K562 (cell line): ENCODE measurements around the gene PTPN9. TPM values are rescaled to one million over a fixed set of nuclear protein-coding genes. Genes with fewer than 3 reads are reported as not detected.

Experiments
- ATAC-seq: fragments of 200-7000 bp; cut with Tn5 transposase; 3 replicates; pipeline ENCODE4 v1.9.1; 2020; ENCODE audit warnings: moderate library complexity
- BruUV-seq: library from RNA; stranded (reverse); fragments of 400-500 nt; replicated peaks from 2 replicates; lab custom pipeline; 2021; lab: Mats Ljungman, UMichigan
- CTCF ChIA-PET: fragments of 300-600 bp; formaldehyde crosslinking; extraction: SDS; loops from one replicate; lab custom pipeline; 2021; ENCODE audit warnings: low intra/inter-chr PET ratio; lab: Yijun Ruan, JAX
- POLR2A ChIA-PET: fragments of 300-600, 350-650 bp; sonication (Branson Sonifier 250); formaldehyde crosslinking; extraction: SDS; loops from one replicate; lab custom pipeline; 2021; ENCODE audit warnings: antibody characterized with exemption, inconsistent platforms; lab: Yijun Ruan, JAX
- DNase-seq, 4 experiments: peaks; one replicate each; pipeline versions ENCODE4 v3.0.0 to v3.0.0-alpha.2; 2011 to 2018; ENCODE audit warnings: low spot score in 3 of 4, mixed read lengths in 3 of 4; ENCODE audit errors: extremely low read depth in 1 of 4
- FAIRE-seq: peaks from 2 replicates; lab custom pipeline; 2011; peaks lifted over from hg19 to GRCh38; lab: Jason Lieb, UNC
- H2AFZ ChIP-seq: 2 replicates; pipeline ENCODE4 v1.6.0; 2011; ENCODE audit warnings: low read depth, low read length, control low read depth, inconsistent platforms
- H3K27ac ChIP-seq: fragments of 200-600 bp; 3 replicates; pipeline ENCODE4 v1.8.0; 2011; ENCODE audit warnings: low read depth, mild to moderate bottlenecking, control low read depth, inconsistent platforms, low read length, moderate library complexity, mixed read lengths; ENCODE audit errors: extremely low read depth
- H3K27me3 ChIP-seq, 2 experiments: fragments of 300-600 bp in 1 of 2; 2 replicates in 1 of 2; 3 replicates in 1 of 2; pipeline versions ENCODE4 v1.6.0 to v1.8.0; 2011; ENCODE audit warnings: inconsistent platforms in 2 of 2, low read length in 2 of 2, mild to moderate bottlenecking in 1 of 2, mixed read lengths in 1 of 2, moderate library complexity in 1 of 2; ENCODE audit not compliant: control insufficient read depth in 2 of 2, insufficient read depth in 2 of 2
- H3K36me3 ChIP-seq: fragments of 300-600 bp; 3 replicates; pipeline ENCODE4 v1.8.0; 2011; ENCODE audit warnings: mild to moderate bottlenecking, low read length, inconsistent platforms; ENCODE audit not compliant: control insufficient read depth, insufficient read depth
- H3K4me1 ChIP-seq, 2 experiments: fragments of 200-600 bp in 1 of 2; replicated peaks in 1 of 2; 2 replicates in 1 of 2; 3 replicates in 1 of 2; pipeline versions ENCODE4 v1.5.1 to v1.8.0; 2011; ENCODE audit warnings: inconsistent platforms in 2 of 2, low read length in 2 of 2, mild to moderate bottlenecking in 1 of 2, mixed read lengths in 1 of 2, moderate library complexity in 1 of 2; ENCODE audit not compliant: control insufficient read depth in 2 of 2, insufficient read depth in 2 of 2
- H3K4me2 ChIP-seq: 2 replicates; pipeline ENCODE4 v1.6.1; 2011; ENCODE audit warnings: low read length, control low read depth, inconsistent platforms, mixed read lengths; ENCODE audit not compliant: insufficient read depth
- H3K4me3 ChIP-seq: fragments of 200-600 bp; sonication (generic), shearing (Covaris generic); 2 replicates; pipeline ENCODE4 v1.5.1; 2016; ENCODE audit warnings: control low read depth, inconsistent platforms
- H3K79me2 ChIP-seq: fragments of 200-600 bp; 3 replicates; pipeline ENCODE4 v1.8.0; 2011; ENCODE audit warnings: low read length, inconsistent platforms; ENCODE audit not compliant: control insufficient read depth, insufficient read depth
- H3K9ac ChIP-seq, 2 experiments: 2 replicates each; pipeline versions ENCODE4 v1.6.0 to v1.6.1; 2011; ENCODE audit warnings: low read depth in 2 of 2, low read length in 2 of 2, control low read depth in 1 of 2, inconsistent platforms in 1 of 2, mild to moderate bottlenecking in 1 of 2, mixed read lengths in 1 of 2; ENCODE audit not compliant: insufficient read depth in 1 of 2
- H3K9me1 ChIP-seq: one replicate; pipeline ENCODE4 v1.6.0; 2011; ENCODE audit warnings: inconsistent platforms, mild to moderate bottlenecking, low read length, moderate library complexity; ENCODE audit not compliant: control insufficient read depth, insufficient read depth
- H3K9me3 ChIP-seq: replicated peaks from 2 replicates; pipeline ENCODE4 v1.5.1; 2011; ENCODE audit warnings: low read depth, low read length, inconsistent platforms; ENCODE audit not compliant: control insufficient read depth, insufficient read depth
- H4K20me1 ChIP-seq: replicated peaks from 2 replicates; pipeline ENCODE4 v1.6.1; 2011; ENCODE audit warnings: low read length, inconsistent platforms, mixed read lengths; ENCODE audit not compliant: control insufficient read depth, insufficient read depth
- ARID1B ChIP-seq: fragments of 450-650 bp; IDR thresholded peaks from 2 replicates; pipeline ENCODE4 v1.6.1; 2016; ENCODE audit warnings: antibody characterized with exemption, mild to moderate bottlenecking, inconsistent platforms
- C11orf30 ChIP-seq: fragments of 450-650 bp; IDR thresholded peaks from 2 replicates; pipeline ENCODE4 v1.6.1; 2016; ENCODE audit warnings: low read depth, mild to moderate bottlenecking
- E2F3 ChIP-seq: fragments of 250-450 bp; sonication (Bioruptor Pico); IDR thresholded peaks from 2 replicates; pipeline ENCODE4 v1.4.0; 2020; ENCODE audit warnings: mild to moderate bottlenecking
- EP300 ChIP-seq: IDR thresholded peaks from 2 replicates; pipeline ENCODE4 v1.6.1; 2012; ENCODE audit warnings: low read length, improper control_type of control experiment
- ETV5 ChIP-seq: sonication (generic); formaldehyde crosslinking; IDR thresholded peaks from 2 replicates; pipeline ENCODE4 v1.4.0; 2020; ENCODE audit warnings: low read depth, mild to moderate bottlenecking, missing genetic modification reagents
- NR3C1 ChIP-seq: sonication (generic); formaldehyde crosslinking; IDR thresholded peaks from 2 replicates; pipeline ENCODE4 v1.8.1; 2022; ENCODE audit warnings: missing genetic modification reagents
- RAD21 ChIP-seq, 2 experiments: fragments of 250-450 bp in 1 of 2; fragments of 450-650 bp in 1 of 2; sonication (Bioruptor Pico) in 1 of 2; formaldehyde crosslinking in 1 of 2; IDR thresholded peaks in 1 of 2; conservative IDR thresholded peaks in 1 of 2; 2 replicates each; pipeline versions ENCODE4 v1.4.0 to v1.8.0; 2020 to 2022; ENCODE audit warnings: mild to moderate bottlenecking in 2 of 2, moderate library complexity in 1 of 2
- USF2 ChIP-seq: sonication (generic); formaldehyde crosslinking; IDR thresholded peaks from 2 replicates; pipeline ENCODE4 v1.5.0; 2020; ENCODE audit warnings: missing genetic modification reagents
- ZNF24 ChIP-seq: fragments of 450-650 bp; IDR thresholded peaks from 2 replicates; pipeline ENCODE4 v1.6.1; 2016
- ZNF318 ChIP-seq, 2 experiments: fragments of 450-650 bp; IDR thresholded peaks; 2 replicates each; pipeline ENCODE4 v1.6.1; 2016; ENCODE audit warnings: mild to moderate bottlenecking in 2 of 2, borderline replicate concordance in 1 of 2, low read depth in 1 of 2, moderate library complexity in 1 of 2
- WGBS: fragments of 100-300 bp; shearing (Covaris generic); methylation state at CpG from one replicate; pipeline ENCODE4 v1.1.6; 2016; ENCODE audit warnings: low coverage, mixed read lengths; ENCODE audit not compliant: insufficient coverage; ENCODE audit errors: missing lambda C conversion rate; 5-methylcytosine and 5-hydroxymethylcytosine counted together
- in situ Hi-C: fragments of 300-500 bp; cut with MboI; formaldehyde crosslinking; loops from 4 replicates; pipeline ENCODE4 v1.15.0; 2018; ENCODE audit warnings: inconsistent platforms, mixed read lengths
- intact Hi-C: fragments of 100-400 bp; cut with micrococcal nuclease; formaldehyde crosslinking; loops from 2 replicates; pipeline ENCODE4 v1.14.2; 2022
- polyA plus RNA-seq, 8 experiments: library from polyadenylated mRNA; depleted of rRNA in 4 of 8; stranded (reverse) in 5 of 8; unstranded in 3 of 8; fragments of >200 nt; fragmentation: Nextera tagmentation in 2 of 8; fragmentation: Illumina TruSeq in 1 of 8; extraction: Ambion mirVana in 2 of 8; extraction: Trizol in 1 of 8; gene quantifications; 2 replicates each; pipeline versions ENCODE4 v1.2.1 to v1.2.3, GENCODE V29; 2011 to 2014; ENCODE audit warnings: inconsistent platforms in 1 of 8, missing spikeins in 1 of 8
- total RNA-seq, 7 experiments: library from RNA; depleted of rRNA in 6 of 7; stranded (reverse); fragments of >200 nt in 6 of 7; fragmentation: Illumina TruSeq in 2 of 7; extraction: Trizol in 2 of 7; gene quantifications; 2 replicates each; pipeline versions ENCODE4 v1.2.1 to v1.2.3, GENCODE V29; 2011 to 2021; ENCODE audit warnings: low replicate concordance in 1 of 7
- TF ChIP-seq, protein P1 (sequence below): sonication (generic); formaldehyde crosslinking; IDR thresholded peaks from 2 replicates; pipeline ENCODE4 v1.8.1; 2023; ENCODE audit warnings: mild to moderate bottlenecking, missing genetic modification reagents, moderate library complexity

PTPN9 gene
- total and polyA plus RNA-seq, 9 of the 15 experiments (the other 6 are each of a cell fraction or from before 2014, with no cell fraction given): 5.0 to 24.0 (median 14.2) TPM

GRCh38 chr15:75597667-75598341, 18.7 kb upstream of the PTPN9 start:
- WGBS: 11% methylated on average over 3 of the region's 3 CpGs
- TF ChIP-seq NR3C1 (CRISPR knock-in tag): no peak
- no peak for TF ChIP-seq E2F3
- 0 out of 2 replicates have a peak, but pooled peaks have one; percentile 17 for TF ChIP-seq EP300
- TF ChIP-seq RAD21 (CRISPR knock-in tag; conservative IDR thresholded peaks at IDR 0.05 in 1 of 2, IDR thresholded peaks at IDR 0.05 in 1 of 2): peak; percentile 32 to 54; a peak in 3 of 4 replicates
- no peak for TF ChIP-seq ETV5
- TF ChIP-seq C11orf30: peak; percentile 36; the same call in 1 of the 2 replicates
- peak; percentile 25; the same call in 1 of the 2 replicates for TF ChIP-seq ARID1B
- TF ChIP-seq ZNF318 (IDR thresholded peaks at IDR 0.05; ENCODE audit: borderline replicate concordance in 1 of 2, low read depth in 1 of 2): no peak
- TF ChIP-seq, protein P1, sequence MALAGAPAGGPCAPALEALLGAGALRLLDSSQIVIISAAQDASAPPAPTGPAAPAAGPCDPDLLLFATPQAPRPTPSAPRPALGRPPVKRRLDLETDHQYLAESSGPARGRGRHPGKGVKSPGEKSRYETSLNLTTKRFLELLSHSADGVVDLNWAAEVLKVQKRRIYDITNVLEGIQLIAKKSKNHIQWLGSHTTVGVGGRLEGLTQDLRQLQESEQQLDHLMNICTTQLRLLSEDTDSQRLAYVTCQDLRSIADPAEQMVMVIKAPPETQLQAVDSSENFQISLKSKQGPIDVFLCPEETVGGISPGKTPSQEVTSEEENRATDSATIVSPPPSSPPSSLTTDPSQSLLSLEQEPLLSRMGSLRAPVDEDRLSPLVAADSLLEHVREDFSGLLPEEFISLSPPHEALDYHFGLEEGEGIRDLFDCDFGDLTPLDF (CRISPR knock-in tag): no peak
- TF ChIP-seq USF2 (CRISPR knock-in tag): no peak
- TF ChIP-seq ZNF24: peak; percentile 92

More at GRCh38 chr15:75597667-75598341, 18.7 kb upstream of the PTPN9 start:
- Histone ChIP-seq H2AFZ (no peak overlapping the region), H3K27me3 (no peaks in the 10 kb centered on the region), H3K9me1 (no peaks in the 10 kb centered on the region), H3K4me1 (peaks cover 4 to 15% of the 10 kb centered on the region in 2 experiments; a peak in 3 of 5 replicates), H3K27ac (no peak overlapping the region), H3K4me3 (no peak overlapping the region), H3K4me2 (no peak overlapping the region), H3K9me3 (no peaks in the 10 kb centered on the region), H3K36me3 (peaks cover 65% of the 10 kb centered on the region), H4K20me1 (no peaks in the 10 kb centered on the region; the same call in 1 of the 2 replicates), H3K79me2 (no peaks in the 10 kb centered on the region), H3K9ac (no peak overlapping the region)
- TSS peak; percentile 24 for BruUV-seq
- peak; percentile 73 for FAIRE-seq
- intact Hi-C loops: loop anchor here (5.0 kb wide), 1 partner anchor 44 kb away; the partner anchor contains the start of gene IMP3
- in situ Hi-C loops: loop anchor here (5.0 kb wide), 1 partner anchor 76 kb away; no protein-coding TSS in a partner anchor
- CTCF ChIA-PET: no interaction called here
- ATAC-seq: peak; percentile 78
- peak in 2 of 4 experiments; percentile 49 to 61 for DNase-seq
- POLR2A ChIA-PET: interaction anchor here (1.1 to 2.1 kb wide), 4 partner anchors 8 to 20 kb away, joined by 3 to 5 read pairs (median 4); no protein-coding TSS in a partner anchor
